H1 (cell line): ENCODE data around the gene CNGA2. TPM values are rescaled to one million over a fixed set of nuclear protein-coding genes. Genes with fewer than 3 reads are reported as not detected.

Source experiments
- CHD2 ChIP-seq: IDR thresholded peaks from 2 replicates; pipeline ENCODE4 v1.6.1; 2012; ENCODE audit warnings: low read length, improper control_type of control experiment
- NRF1 ChIP-seq: IDR thresholded peaks from 2 replicates; pipeline ENCODE4 v1.6.1; 2011; ENCODE audit warnings: mild to moderate bottlenecking, low read depth, low read length, improper control_type of control experiment
- SIN3A ChIP-seq, 2 experiments: IDR thresholded peaks in 1 of 2; conservative IDR thresholded peaks in 1 of 2; 2 replicates each; pipeline ENCODE4 v1.6.1; 2011 to 2012; ENCODE audit warnings: low read length in 2 of 2, improper control_type of control experiment in 1 of 2, low read depth in 1 of 2, mild to moderate bottlenecking in 1 of 2
- SRF ChIP-seq: IDR thresholded peaks from 2 replicates; pipeline ENCODE4 v1.6.1; 2011; ENCODE audit warnings: mild to moderate bottlenecking, low read depth, low read length, moderate library complexity
- ZNF274 ChIP-seq: IDR thresholded peaks from 2 replicates; pipeline ENCODE4 v1.7.0; 2012; ENCODE audit warnings: low read length, borderline replicate concordance; ENCODE audit errors: extremely low read depth
- polyA plus RNA-seq, 7 experiments: library from polyadenylated mRNA; depleted of rRNA in 3 of 7; stranded (reverse) in 5 of 7; unstranded in 2 of 7; fragments of >200 nt in 5 of 7; fragments of 200-250 nt in 2 of 7; gene quantifications; 1 replicate in 5 of 7; 2 replicates in 1 of 7; 4 replicates in 1 of 7; pipeline versions ENCODE4 v1.2.1 to v1.2.3, GENCODE V29; 2011 to 2013; ENCODE audit warnings: missing spikeins in 2 of 7, mixed read lengths in 2 of 7
- total RNA-seq: library from RNA; stranded (reverse); fragmentation: NEBNext Ultra II Directional; extraction: Animal tissue kit (Norgen Biotek cat#: 25700); gene quantifications from 2 replicates; pipeline ENCODE4 v1.2.1, GENCODE V29; 2021

Gene CNGA2
- total and polyA plus RNA-seq, 2 of the 8 experiments (the other 6 are each of a cell fraction or from before 2014, with no cell fraction given) = not detected

DNA sequence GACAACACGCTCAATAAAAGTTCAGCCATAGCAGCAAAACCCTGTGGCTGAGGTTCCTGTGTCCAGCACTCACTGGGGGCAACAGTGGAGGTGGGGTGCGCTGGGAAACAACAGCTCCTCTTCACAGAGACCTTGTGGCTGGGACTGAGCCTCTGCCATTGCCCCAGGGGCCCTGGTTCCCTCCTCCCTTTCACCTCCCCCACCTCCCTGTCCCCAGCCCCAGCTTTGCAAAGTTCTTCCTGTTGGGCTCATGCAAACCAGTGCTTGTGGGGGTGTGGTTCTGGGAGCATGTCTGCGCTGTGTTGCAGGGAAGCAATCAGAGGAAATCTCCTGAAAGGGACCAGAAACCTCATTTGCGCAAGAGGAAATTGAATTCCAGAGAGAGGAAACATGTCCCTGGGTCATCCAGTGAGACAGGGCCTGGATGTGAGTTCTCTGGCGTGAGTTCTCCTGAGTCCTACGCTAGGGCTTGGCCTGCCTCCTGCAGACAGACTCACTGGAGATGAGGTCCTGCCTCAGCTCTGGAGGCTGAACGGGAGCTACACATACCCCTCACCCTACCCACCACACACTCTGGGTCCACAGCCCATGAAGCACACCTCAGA, 11.3 kb upstream of the CNGA2 start (continued):
- TF ChIP-seq CHD2 (no peak), NRF1 (no peak), ZNF274 (no peak), SRF (no peak), SIN3A (conservative IDR thresholded peaks at IDR 0.05 in 1 of 2, IDR thresholded peaks at IDR 0.05 in 1 of 2; ENCODE audit: low read depth in 1 of 2, low read length in 2 of 2) (no peak)
- TF ChIP-seq, all 59 proteins: peak for 0
